ENCODE measurements around the gene ZNF579.

ZNF579 gene

DNA sequence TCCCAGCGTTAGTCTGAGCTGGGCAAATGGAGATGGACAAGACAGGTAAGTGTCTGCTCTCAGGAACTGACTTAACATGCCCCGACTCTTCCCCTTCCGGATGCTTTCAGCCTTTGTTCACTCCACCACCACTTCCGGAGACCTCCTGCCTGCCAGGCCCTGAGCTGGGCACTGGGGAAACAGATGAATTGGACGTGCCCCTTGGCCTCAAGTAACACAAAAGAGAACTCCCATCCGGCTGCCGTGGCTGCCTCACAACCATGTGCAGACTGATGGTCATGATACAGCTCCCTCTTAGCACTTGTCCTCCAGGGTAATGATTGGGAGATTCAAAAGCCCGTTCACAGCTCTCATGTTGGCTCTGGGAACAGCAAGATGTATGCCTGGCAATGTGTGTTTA is 36.8 kb upstream of the ZNF579 start:
- TF ChIP-seq, protein P1, sequence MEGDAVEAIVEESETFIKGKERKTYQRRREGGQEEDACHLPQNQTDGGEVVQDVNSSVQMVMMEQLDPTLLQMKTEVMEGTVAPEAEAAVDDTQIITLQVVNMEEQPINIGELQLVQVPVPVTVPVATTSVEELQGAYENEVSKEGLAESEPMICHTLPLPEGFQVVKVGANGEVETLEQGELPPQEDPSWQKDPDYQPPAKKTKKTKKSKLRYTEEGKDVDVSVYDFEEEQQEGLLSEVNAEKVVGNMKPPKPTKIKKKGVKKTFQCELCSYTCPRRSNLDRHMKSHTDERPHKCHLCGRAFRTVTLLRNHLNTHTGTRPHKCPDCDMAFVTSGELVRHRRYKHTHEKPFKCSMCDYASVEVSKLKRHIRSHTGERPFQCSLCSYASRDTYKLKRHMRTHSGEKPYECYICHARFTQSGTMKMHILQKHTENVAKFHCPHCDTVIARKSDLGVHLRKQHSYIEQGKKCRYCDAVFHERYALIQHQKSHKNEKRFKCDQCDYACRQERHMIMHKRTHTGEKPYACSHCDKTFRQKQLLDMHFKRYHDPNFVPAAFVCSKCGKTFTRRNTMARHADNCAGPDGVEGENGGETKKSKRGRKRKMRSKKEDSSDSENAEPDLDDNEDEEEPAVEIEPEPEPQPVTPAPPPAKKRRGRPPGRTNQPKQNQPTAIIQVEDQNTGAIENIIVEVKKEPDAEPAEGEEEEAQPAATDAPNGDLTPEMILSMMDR (IDR thresholded peaks at IDR 0.05; ENCODE audit: low read depth, low read length, missing control alignments), result no peak
- no peak overlapping the region for H3K4me3 ChIP-seq (ENCODE audit: low read depth, low read length)
- no peak for DNase-seq (ENCODE audit: low read depth)

DNA sequence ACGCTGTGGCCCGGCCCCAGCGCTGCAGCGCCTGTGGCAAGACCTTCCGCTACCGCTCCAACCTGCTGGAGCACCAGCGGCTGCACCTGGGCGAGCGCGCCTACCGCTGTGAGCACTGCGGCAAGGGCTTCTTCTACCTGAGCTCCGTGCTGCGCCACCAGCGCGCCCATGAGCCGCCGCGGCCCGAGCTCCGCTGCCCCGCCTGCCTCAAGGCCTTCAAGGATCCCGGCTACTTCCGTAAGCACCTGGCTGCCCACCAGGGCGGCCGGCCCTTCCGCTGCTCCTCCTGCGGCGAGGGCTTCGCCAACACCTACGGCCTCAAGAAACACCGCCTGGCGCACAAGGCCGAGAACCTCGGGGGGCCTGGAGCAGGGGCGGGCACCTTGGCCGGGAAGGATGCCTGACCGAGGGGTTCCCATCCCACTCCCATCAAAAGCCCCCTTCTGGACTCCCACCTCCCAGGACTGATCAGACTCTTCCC is 35.8 kb upstream of the ZNF579 start:
- TF ChIP-seq, protein P1 (IDR thresholded peaks at IDR 0.05; ENCODE audit: low read depth, low read length, missing control alignments), result no peak
- H3K4me3 ChIP-seq (ENCODE audit: low read depth, low read length), result no peak overlapping the region
- DNase-seq (ENCODE audit: low read depth), result no peak

DNA sequence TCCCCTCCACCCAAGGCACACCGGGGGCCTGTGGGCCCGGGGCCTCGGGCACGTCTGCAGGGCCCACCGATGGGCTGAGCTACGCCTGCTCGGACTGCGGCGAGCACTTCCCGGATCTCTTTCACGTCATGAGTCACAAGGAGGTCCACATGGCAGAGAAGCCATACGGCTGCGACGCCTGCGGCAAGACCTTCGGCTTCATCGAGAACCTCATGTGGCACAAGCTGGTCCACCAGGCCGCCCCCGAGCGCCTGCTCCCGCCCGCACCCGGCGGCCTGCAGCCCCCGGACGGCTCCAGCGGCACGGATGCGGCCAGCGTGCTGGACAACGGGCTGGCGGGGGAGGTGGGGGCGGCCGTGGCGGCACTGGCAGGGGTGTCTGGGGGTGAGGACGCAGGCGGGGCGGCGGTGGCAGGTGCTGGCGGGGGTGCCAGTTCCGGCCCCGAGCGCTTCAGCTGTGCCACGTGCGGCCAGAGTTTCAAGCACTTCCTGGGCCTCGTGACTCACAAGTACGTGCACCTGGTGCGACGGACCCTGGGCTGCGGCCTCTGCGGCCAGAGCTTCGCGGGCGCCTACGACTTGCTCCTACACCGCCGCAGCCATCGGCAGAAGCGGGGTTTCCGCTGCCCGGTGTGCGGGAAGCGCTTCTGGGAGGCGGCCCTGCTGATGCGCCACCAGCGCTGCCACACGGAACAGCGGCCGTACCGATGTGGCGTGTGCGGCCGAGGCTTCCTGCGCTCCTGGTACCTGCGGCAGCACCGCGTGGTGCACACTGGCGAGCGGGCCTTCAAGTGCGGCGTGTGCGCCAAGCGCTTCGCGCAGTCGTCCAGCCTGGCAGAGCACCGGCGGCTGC is 35.1 kb upstream of the ZNF579 start:
- TF ChIP-seq, protein P1 (IDR thresholded peaks at IDR 0.05; ENCODE audit: low read depth, low read length, missing control alignments), result no peak
- no peak overlapping the region for H3K4me3 ChIP-seq (ENCODE audit: low read depth, low read length)
- no peak for DNase-seq (ENCODE audit: low read depth)

DNA sequence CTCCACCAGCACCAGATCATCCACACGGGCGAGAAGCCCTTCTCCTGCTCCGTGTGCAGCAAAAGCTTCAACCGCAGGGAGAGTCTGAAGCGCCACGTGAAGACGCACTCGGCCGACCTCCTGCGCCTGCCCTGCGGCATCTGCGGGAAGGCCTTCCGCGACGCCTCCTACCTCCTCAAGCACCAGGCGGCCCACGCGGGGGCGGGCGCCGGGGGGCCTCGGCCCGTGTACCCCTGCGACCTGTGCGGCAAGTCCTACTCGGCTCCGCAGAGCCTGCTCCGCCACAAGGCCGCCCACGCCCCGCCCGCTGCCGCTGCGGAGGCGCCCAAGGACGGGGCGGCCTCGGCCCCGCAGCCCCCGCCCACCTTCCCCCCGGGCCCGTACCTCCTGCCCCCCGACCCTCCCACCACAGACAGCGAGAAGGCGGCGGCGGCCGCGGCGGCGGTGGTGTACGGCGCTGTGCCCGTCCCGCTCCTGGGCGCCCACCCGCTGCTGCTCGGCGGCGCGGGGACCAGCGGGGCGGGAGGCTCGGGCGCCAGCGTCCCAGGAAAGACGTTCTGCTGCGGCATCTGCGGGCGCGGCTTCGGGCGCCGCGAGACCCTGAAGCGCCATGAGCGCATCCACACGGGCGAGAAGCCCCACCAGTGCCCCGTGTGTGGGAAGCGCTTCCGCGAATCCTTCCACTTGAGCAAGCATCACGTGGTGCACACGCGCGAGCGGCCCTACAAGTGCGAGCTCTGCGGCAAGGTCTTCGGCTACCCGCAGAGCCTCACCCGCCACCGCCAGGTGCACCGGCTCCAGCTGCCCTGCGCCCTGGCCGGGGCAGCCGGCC is 34.3 kb upstream of the ZNF579 start:
- TF ChIP-seq, protein P1 (IDR thresholded peaks at IDR 0.05; ENCODE audit: low read depth, low read length, missing control alignments), result no peak
- H3K4me3 ChIP-seq (ENCODE audit: low read depth, low read length), result no peak overlapping the region
- no peak for DNase-seq (ENCODE audit: low read depth)

DNA sequence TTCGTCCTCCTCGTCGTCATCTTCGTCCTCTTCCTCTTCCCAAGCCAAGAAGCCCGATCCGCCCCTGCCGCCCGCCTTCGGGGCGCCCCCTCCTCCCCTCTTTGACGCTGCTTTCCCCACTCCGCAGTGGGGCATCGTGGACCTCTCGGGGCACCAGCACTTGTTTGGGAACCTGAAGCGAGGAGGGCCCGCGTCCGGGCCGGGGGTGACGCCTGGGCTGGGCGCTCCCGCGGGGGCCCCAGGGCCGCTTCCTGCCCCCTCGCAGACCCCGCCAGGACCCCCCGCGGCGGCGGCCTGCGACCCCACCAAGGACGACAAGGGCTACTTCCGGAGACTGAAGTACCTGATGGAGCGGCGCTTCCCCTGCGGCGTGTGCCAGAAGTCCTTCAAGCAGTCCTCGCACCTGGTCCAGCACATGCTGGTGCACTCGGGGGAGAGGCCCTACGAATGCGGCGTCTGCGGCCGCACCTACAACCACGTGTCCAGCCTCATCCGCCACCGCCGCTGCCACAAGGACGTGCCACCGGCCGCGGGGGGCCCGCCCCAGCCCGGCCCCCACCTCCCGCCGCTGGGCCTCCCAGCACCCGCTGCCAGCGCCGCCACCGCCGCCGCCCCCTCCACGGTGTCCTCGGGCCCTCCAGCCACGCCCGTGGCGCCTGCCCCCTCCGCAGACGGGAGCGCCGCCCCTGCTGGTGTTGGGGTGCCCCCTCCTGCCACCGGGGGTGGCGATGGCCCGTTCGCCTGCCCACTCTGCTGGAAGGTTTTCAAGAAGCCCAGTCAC is 33.5 kb upstream of the ZNF579 start:
- TF ChIP-seq, protein P1 (IDR thresholded peaks at IDR 0.05; ENCODE audit: low read depth, low read length, missing control alignments), result no peak
- no peak for DNase-seq (ENCODE audit: low read depth)
- no peak overlapping the region for H3K4me3 ChIP-seq (ENCODE audit: low read depth, low read length)

DNA sequence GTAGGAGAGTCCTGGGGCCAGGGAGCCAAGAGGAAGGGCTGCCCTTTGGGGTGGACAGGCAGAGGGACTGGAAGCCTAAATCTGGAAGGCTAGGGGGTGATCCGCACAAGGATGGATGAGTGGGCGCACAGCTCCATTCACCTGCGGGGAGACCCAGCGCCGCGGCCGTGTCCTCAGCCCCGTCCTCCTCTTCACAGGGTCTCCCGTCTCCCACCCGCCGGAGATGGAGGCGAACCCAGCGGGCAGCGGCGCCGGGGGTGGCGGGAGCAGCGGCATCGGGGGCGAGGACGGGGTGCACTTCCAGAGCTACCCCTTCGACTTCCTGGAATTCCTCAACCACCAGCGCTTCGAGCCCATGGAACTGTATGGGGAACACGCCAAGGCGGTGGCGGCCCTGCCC is 32.7 kb upstream of the ZNF579 start:
- H3K4me3 ChIP-seq (ENCODE audit: low read depth, low read length), result no peak overlapping the region
- TF ChIP-seq, protein P1 (IDR thresholded peaks at IDR 0.05; ENCODE audit: low read depth, low read length, missing control alignments), result no peak
- no peak for DNase-seq (ENCODE audit: low read depth)

Measured in GM12864 (cell line).